H54 (cell line): ENCODE measurements around the gene SLC4A9.
"Not testable (repeated sequence)": the region's sequence is repeated elsewhere in the genome, so short reads cannot be mapped to it uniquely, and the experiment has no call there.

Experiments used
- DNase-seq: peaks from one replicate; pipeline ENCODE4 v3.0.0; 2011; ENCODE audit warnings: low spot score, mixed read lengths; ENCODE audit not compliant: insufficient read length
- FAIRE-seq: peaks from 3 replicates; lab custom pipeline; 2011; peaks lifted over from hg19 to GRCh38; lab: Jason Lieb, UNC
- POLR2A ChIP-seq: IDR thresholded peaks from 2 replicates; pipeline ENCODE4 v1.6.1; 2011; ENCODE audit warnings: low read depth, mild to moderate bottlenecking, low read length

Gene SLC4A9

DNA sequence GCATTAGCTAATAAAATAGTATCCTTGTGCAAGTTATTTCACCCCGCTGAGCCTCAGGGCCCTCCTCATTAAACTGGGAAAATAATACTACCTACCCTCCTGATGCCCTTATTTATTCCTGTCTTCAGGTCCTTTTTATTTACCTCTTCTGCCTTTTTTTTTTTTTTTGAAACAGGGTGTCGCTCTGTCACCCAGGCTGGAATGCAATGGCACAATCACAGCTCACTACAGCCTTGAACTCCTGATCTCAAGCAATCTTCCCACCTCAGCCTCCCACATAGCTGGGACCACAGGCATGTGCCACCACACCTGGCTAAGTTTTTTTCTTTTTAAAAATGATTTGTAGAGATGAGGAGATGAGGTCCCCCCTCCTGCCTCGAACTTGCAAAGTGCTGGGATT lies 34.5 kb upstream of the SLC4A9 start:
- no peak for FAIRE-seq
- DNase-seq, result no peak
- TF ChIP-seq POLR2A, result no peak

DNA sequence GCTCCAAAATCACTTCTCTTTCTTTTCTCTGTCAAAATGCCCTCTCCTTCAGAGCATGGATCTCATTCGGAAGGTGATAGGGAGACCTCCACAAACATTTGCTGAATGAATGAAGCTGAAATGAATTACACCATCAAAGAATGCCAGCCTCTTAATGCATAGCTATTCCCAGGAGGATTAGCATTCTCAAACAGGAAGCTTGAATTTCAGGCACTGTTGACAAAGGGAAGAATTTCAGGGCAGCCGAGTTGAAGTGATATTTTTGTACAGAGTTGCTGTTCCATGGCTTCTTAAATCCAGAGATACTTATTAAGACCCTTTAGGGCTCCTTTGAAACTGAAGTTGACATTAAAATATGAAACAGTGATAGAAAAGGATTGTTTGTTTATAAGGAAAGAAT lies 32.4 kb upstream of the SLC4A9 start:
- no peak for TF ChIP-seq POLR2A
- DNase-seq (no peak), FAIRE-seq (no peak)

- TF ChIP-seq POLR2A, result no peak
- FAIRE-seq (no peak), DNase-seq (no peak)
Observed at GRCh38 chr5:140328036-140328764, 31.8 kb upstream of the SLC4A9 start.

GRCh38 chr5:140329739-140330481 lies 30.1 kb upstream of the SLC4A9 start:
- FAIRE-seq (no peak), DNase-seq (no peak)

GRCh38 chr5:140331638-140332037 lies 28.4 kb upstream of the SLC4A9 start:
- DNase-seq (no peak), FAIRE-seq (no peak)
- TF ChIP-seq POLR2A, result no peak

More at GRCh38 chr5:140329739-140330481, 30.1 kb upstream of the SLC4A9 start:
- no peak for TF ChIP-seq POLR2A

DNA sequence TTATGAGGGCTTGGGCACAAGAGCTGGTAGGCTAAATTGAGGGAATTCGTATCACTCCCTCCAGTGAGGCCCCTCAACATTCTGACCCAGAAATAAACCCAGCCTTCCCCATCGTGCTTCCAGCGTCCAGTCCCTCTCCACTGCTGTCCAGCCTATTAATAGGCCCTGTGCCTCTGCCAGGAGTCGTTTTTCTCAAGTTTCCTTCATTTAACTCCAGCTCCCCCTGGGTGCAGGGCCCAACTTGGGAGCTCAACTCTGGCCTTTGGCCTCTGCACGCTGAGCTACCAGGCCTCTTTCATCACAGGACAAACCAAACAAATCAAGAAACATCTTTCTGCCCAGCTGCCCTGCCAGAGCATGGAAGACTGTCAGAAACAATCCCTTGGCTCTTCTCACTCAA lies 23.6 kb upstream of the SLC4A9 start:
- no peak for TF ChIP-seq POLR2A
- no peak for FAIRE-seq

GRCh38 chr5:140337880-140338279 lies 22.1 kb upstream of the SLC4A9 start:
- FAIRE-seq, result no peak
- DNase-seq, result no peak
- TF ChIP-seq POLR2A, result no peak

More for the DNA sequence above, 23.6 kb upstream of the SLC4A9 start:
- DNase-seq, result no peak

GRCh38 chr5:140338336-140338735 lies 21.7 kb upstream of the SLC4A9 start:
- TF ChIP-seq POLR2A, result no peak
- no peak for FAIRE-seq
- DNase-seq, result no peak

GRCh38 chr5:140338908-140339307 lies 21.1 kb upstream of the SLC4A9 start:
- DNase-seq, result no peak
- no peak for FAIRE-seq
- no peak for TF ChIP-seq POLR2A

DNA sequence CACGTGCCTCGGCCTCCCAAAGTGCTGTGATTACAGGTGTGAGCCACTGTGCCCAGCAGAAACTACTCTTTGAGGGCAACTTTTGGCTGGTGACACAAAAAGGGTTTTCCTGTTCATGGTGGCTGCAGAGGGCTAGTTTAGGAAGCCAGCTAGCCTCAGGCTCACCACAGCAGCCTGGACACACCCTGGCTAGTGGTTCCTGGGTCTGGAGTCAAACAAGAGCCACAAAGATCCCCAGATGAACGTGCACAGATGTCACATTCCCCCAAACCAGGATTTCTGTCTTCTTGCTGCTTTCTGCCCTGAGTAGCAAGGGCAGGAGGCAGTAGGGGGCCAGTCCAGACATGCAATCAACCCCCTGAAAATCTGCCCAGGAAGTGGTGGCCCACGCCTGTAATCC lies 20.4 kb upstream of the SLC4A9 start:
- no peak for TF ChIP-seq POLR2A
- no peak for FAIRE-seq
- no peak for DNase-seq

- no peak for DNase-seq
- no peak for FAIRE-seq
Observed at GRCh38 chr5:140340605-140341121, 19.3 kb upstream of the SLC4A9 start.

GRCh38 chr5:140341591-140341990 lies 18.4 kb upstream of the SLC4A9 start:
- DNase-seq, result no peak
- FAIRE-seq, result no peak
- no peak for TF ChIP-seq POLR2A

More at GRCh38 chr5:140340605-140341121, 19.3 kb upstream of the SLC4A9 start:
- TF ChIP-seq POLR2A, result no peak

- TF ChIP-seq POLR2A, result no peak
- DNase-seq (no peak), FAIRE-seq (no peak)
Observed at GRCh38 chr5:140342287-140342686, 17.7 kb upstream of the SLC4A9 start.

- TF ChIP-seq POLR2A, result no peak
- no peak for DNase-seq
- no peak for FAIRE-seq
Observed at GRCh38 chr5:140342896-140343295, 17.1 kb upstream of the SLC4A9 start.

GRCh38 chr5:140343849-140344248 lies 16.1 kb upstream of the SLC4A9 start:
- DNase-seq, FAIRE-seq: not testable (repeated sequence)
